Spleen (tissue), 13 donors: ENCODE results near the gene WDR3. TPM values are rescaled to one million over a fixed set of nuclear protein-coding genes. Genes with fewer than 3 reads are reported as not detected.
A peak's percentile ranks its signal among the peaks of the same experiment; 100 is the strongest.

Source experiments
- DNase-seq: peaks from one replicate; pipeline ENCODE4 v3.0.0-alpha.2; 2020
- H3K27ac ChIP-seq, 8 donors: fragments of 200-600 bp; sonication (generic) in 7 of 8; 1 replicate in 4 of 8; 2 replicates in 4 of 8; pipeline versions ENCODE4 v1.5.0 to v1.8.0; 2016 to 2021; ENCODE audit warnings: inconsistent platforms in 4 of 8, mild to moderate bottlenecking in 4 of 8, moderate library complexity in 1 of 8
- H3K27me3 ChIP-seq, 7 donors: fragments of 200-600 bp; sonication (generic) in 6 of 7; replicated peaks in 1 of 7; 1 replicate in 4 of 7; 2 replicates in 3 of 7; pipeline versions ENCODE4 v1.5.0 to v1.8.0; 2016 to 2021; ENCODE audit warnings: inconsistent platforms in 3 of 7, mild to moderate bottlenecking in 1 of 7
- H3K36me3 ChIP-seq, 6 donors: fragments of 200-600 bp; sonication (generic) in 5 of 6; 1 replicate in 4 of 6; 2 replicates in 2 of 6; pipeline versions ENCODE4 v1.5.0 to v1.8.0; 2016 to 2021; ENCODE audit warnings: inconsistent platforms in 2 of 6
- H3K4me1 ChIP-seq, 6 donors: fragments of 200-600 bp; sonication (generic) in 5 of 6; 1 replicate in 3 of 6; 2 replicates in 3 of 6; pipeline versions ENCODE4 v1.5.0 to v1.8.0; 2016 to 2021; ENCODE audit warnings: inconsistent platforms in 3 of 6
- H3K4me3 ChIP-seq, 8 donors: fragments of 200-600 bp; sonication (generic) in 7 of 8; 1 replicate in 4 of 8; 2 replicates in 4 of 8; pipeline versions ENCODE4 v1.5.0 to v1.8.0; 2016 to 2021; ENCODE audit warnings: inconsistent platforms in 4 of 8, mild to moderate bottlenecking in 4 of 8, moderate library complexity in 2 of 8
- H3K9me3 ChIP-seq, 8 donors: fragments of 200-600 bp; sonication (generic) in 7 of 8; 1 replicate in 4 of 8; 2 replicates in 4 of 8; pipeline versions ENCODE4 v1.5.0 to v1.8.0; 2016 to 2021; ENCODE audit warnings: inconsistent platforms in 4 of 8
- POLR2A ChIP-seq, 3 donors: fragments of 450-650 bp; IDR thresholded peaks; one replicate each; pipeline ENCODE4 v1.5.1; 2017; ENCODE audit warnings: antibody characterized with exemption in 3 of 3, mild to moderate bottlenecking in 1 of 3
- POLR2AphosphoS5 ChIP-seq, 3 donors: sonication (generic); formaldehyde crosslinking; IDR thresholded peaks; one replicate each; pipeline ENCODE4 v1.5.1; 2017; ENCODE audit warnings: antibody characterized with exemption in 3 of 3
- WGBS, 5 donors: extraction: QIAGEN DNeasy Blood & Tissue Kit in 3 of 5; methylation state at CpG; one replicate each; pipeline versions ENCODE4 v1.1.5 to v1.1.7; 2013 to 2018; 5-methylcytosine and 5-hydroxymethylcytosine counted together
- intact Hi-C: fragments of 100-400 bp; cut with DNase I; formaldehyde crosslinking; loops from one replicate; pipeline ENCODE4 v1.15.0; 2023; ENCODE audit warnings: low total_unique reads
- long read RNA-seq, 2 donors: transcript quantifications; one replicate each; lab custom pipeline, GENCODE V29; 2026
- polyA plus RNA-seq, 3 donors: library from polyadenylated mRNA; stranded (reverse); fragments of 200-250 nt; gene quantifications; one replicate each; pipeline ENCODE4 v1.2.1, GENCODE V29; 2013
- total RNA-seq, 7 donors: library from RNA; depleted of rRNA in 3 of 7; stranded (reverse); fragments of >200 nt in 3 of 7; fragmentation: NEBNext Ultra II Directional in 4 of 7; extraction: Animal tissue kit (Norgen Biotek cat#: 25700) in 4 of 7; gene quantifications; one replicate each; pipeline versions ENCODE4 v1.1.0 to v1.2.1, GENCODE V29; 2016 to 2021
- TF ChIP-seq, protein P1 (sequence below), 11 experiments: fragments of 200-600 bp in 7 of 11; fragments of 450-650 bp in 4 of 11; sonication (generic) in 4 of 11; IDR thresholded peaks in 8 of 11; conservative IDR thresholded peaks in 3 of 11; 1 replicate in 7 of 11; 2 replicates in 4 of 11; pipeline versions ENCODE4 v1.4.0 to v1.8.0; 2016 to 2021; ENCODE audit warnings: antibody characterized with exemption in 11 of 11, inconsistent platforms in 4 of 11, mild to moderate bottlenecking in 1 of 11
- donor health status: healthy with polysubstance abuse.
- donor health status: DM: no; HTN: no; CAD: no; lungs with moderate emphysema.
- donor health status: DM: no; HTN: no; CAD: no.
- donor health status: Bipolar disorder and iron deficiency.
- donor health status: healthy.
- donor health status: DM: no; HTN: no; CAD: no.
- donor health status: DM: yes; HTN: yes; CAD: no.

The WDR3 gene
- 10 to 100 TPM in 5 of 7 donors, 1 to 10 TPM in 2; 9.7 to 25.2 (median 17.9) TPM for total RNA-seq
- polyA plus RNA-seq: 1 to 10 TPM; 2.6 to 4.9 (median 4.0) TPM
- long read RNA-seq, donor 1: 0 reads
- long read RNA-seq, donor 2, full-length matches to known transcripts: 1 of 1 reads
- long read RNA-seq, donor 2, partial matches to known transcripts: 0 of 1 reads
- long read RNA-seq, donor 2, other reads (novel, unspliced or antisense): 0 of 1 reads

GRCh38 chr1:117929343-117930172, at the start of gene WDR3, which contains the start of gene GDAP2:
WDR3 (plus strand) TSS chr1:117929739; CDS start chr1:117933320, 3,581 bp downstream.
GDAP2 (minus strand) TSS chr1:117929621; CDS start chr1:117920357, 9,264 bp downstream.
- intact Hi-C loops: no loop called here

GRCh38 chr1:117883616-117884015, 45.9 kb upstream of the WDR3 start:
- DNase-seq: no peak
- Histone ChIP-seq H3K4me3 (no peak overlapping the region), H3K9me3 (no peaks in the 10 kb centered on the region), H3K27ac (no peak overlapping the region), H3K4me1 (no peaks in the 10 kb centered on the region), H3K36me3 (peaks cover 0 to 98% (median 38%) of the 10 kb centered on the region in 6 donors), H3K27me3 (no peaks in the 10 kb centered on the region)
- TF ChIP-seq, protein P1, sequence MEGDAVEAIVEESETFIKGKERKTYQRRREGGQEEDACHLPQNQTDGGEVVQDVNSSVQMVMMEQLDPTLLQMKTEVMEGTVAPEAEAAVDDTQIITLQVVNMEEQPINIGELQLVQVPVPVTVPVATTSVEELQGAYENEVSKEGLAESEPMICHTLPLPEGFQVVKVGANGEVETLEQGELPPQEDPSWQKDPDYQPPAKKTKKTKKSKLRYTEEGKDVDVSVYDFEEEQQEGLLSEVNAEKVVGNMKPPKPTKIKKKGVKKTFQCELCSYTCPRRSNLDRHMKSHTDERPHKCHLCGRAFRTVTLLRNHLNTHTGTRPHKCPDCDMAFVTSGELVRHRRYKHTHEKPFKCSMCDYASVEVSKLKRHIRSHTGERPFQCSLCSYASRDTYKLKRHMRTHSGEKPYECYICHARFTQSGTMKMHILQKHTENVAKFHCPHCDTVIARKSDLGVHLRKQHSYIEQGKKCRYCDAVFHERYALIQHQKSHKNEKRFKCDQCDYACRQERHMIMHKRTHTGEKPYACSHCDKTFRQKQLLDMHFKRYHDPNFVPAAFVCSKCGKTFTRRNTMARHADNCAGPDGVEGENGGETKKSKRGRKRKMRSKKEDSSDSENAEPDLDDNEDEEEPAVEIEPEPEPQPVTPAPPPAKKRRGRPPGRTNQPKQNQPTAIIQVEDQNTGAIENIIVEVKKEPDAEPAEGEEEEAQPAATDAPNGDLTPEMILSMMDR (IDR thresholded peaks at IDR 0.05 in 8 of 11, conservative IDR thresholded peaks at IDR 0.05 in 3 of 11): no peak
- TF ChIP-seq POLR2A (IDR thresholded peaks at IDR 0.05) (no peak), POLR2AphosphoS5 (IDR thresholded peaks at IDR 0.05) (no peak)
- WGBS, 5 donors: 95 to 100% (median 97%) methylated on average over 1 of the region's 1 CpG
- intact Hi-C loops: no loop called here

More at GRCh38 chr1:117929343-117930172, at the start of gene WDR3, which contains the start of gene GDAP2:
- peaks cover 0 to 16% (median 6%) of the 10 kb centered on the region in 6 donors for H3K36me3 ChIP-seq
- H3K27me3 ChIP-seq: no peaks in the 10 kb centered on the region
- 0 to 1% (median 0%) methylated on average over 57 to 64 of the region's 64 CpGs for WGBS, 5 donors
- peak within 1 kb of the TSS; percentile 82 to 99 (median 96) for H3K4me3 ChIP-seq
- H3K9me3 ChIP-seq: no peaks in the 10 kb centered on the region
- peak within 1 kb of the TSS; percentile 87 to 98 (median 95) for H3K27ac ChIP-seq
- DNase-seq: peak; percentile 99
- TF ChIP-seq POLR2AphosphoS5 (IDR thresholded peaks at IDR 0.05) (peak; percentile 89 to 91 (median 91)), POLR2A (IDR thresholded peaks at IDR 0.05) (peak in 2 of 3 donors; percentile 7 to 75)
- TF ChIP-seq, protein P1 (IDR thresholded peaks at IDR 0.05 in 8 of 11, conservative IDR thresholded peaks at IDR 0.05 in 3 of 11): peak in 1 of 11 experiments; percentile 7
- peaks cover 26 to 69% (median 56%) of the 10 kb centered on the region in 6 donors for H3K4me1 ChIP-seq

DNA sequence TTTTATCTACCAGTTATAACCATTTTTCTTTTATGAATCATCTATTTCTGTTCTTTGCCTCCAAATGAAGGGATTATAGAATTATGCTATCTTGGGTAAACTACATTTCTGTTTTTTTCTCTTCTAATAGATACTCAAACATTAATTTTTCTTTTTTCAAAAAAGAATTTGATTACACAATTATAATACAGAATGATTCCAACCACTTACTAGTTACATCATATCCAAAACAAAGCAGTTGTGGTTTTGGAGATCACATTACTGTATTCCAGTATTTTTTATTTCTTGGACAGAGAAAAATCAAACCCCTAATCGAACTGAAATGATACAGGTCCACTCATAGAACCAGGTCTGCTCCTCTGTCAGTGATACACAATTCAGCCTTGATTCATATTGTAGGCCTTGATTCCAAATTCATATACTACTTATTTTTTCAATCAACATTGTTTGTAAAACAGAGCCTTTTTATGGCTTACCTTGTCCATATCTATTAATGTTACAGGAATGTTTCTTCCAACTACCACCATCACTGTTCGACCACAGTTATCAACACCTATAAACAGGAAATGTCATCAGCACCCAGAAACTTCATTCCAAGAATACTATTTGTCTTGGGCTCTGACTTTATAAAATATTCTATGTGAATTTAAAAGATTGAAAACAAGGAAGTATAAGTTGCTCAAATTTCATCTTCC, 43.3 kb upstream of the WDR3 start:
- TF ChIP-seq POLR2AphosphoS5 (IDR thresholded peaks at IDR 0.05) (no peak), POLR2A (IDR thresholded peaks at IDR 0.05) (no peak)
- TF ChIP-seq, protein P1 (IDR thresholded peaks at IDR 0.05 in 8 of 11, conservative IDR thresholded peaks at IDR 0.05 in 3 of 11): no peak
- WGBS, 5 donors: 87 to 98% (median 93%) methylated on average over 2 of the region's 2 CpGs
- H3K9me3 ChIP-seq: no peaks in the 10 kb centered on the region
- no peak overlapping the region for H3K27ac ChIP-seq
- no peaks in the 10 kb centered on the region for H3K27me3 ChIP-seq
- H3K4me1 ChIP-seq: no peaks in the 10 kb centered on the region
- peaks cover 0 to 94% (median 21%) of the 10 kb centered on the region in 6 donors for H3K36me3 ChIP-seq
- no peak for DNase-seq
- intact Hi-C loops: no loop called here
- H3K4me3 ChIP-seq: no peak overlapping the region
